ENCODE results near the gene GSAP.

DNA sequence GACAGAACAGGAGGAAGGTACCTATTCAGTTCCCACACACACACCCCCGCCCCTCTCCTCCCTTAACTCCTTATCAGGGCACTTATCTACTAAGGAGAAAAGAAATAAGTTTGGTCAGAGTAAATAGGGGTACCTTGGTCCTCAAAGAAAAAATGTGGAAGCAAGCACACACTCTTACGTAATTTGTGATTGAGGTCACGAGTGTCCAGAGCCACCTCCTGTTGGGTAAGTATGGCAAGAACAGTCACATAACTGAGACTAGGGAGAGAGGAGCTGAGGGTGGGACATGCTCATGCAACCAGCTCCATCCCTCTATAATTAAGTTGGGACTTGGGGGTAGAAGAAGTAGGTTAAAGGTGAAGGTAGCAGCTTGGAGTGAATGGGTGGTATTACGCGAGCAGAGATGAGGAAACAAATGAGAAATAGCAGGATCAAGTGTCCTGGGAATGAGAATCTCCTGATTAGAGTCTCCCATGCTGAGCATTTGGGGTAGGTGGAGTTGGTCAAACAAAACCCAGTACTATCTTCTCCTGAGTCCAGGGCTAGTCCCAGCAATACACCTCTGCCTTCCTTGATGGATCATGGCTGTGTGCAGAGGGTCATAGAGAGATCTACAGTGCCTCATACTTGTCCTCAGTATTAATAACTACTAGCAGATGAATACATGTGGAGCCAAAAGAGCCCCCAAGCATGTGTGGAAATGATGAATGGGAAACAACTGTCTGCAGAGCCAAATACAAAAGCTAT, 77.1 kb downstream of the GSAP start:
- no peak for TF ChIP-seq RAD21 (IDR thresholded peaks at IDR 0.05; ENCODE audit: low read length)
- no peak for TF ChIP-seq TAF1 (IDR thresholded peaks at IDR 0.05; ENCODE audit: borderline replicate concordance, low read depth, low read length)
- TF ChIP-seq CHD2 (IDR thresholded peaks at IDR 0.05; ENCODE audit: low read length, partially characterized antibody): no peak
- TF ChIP-seq EP300 (IDR thresholded peaks at IDR 0.05; ENCODE audit: borderline replicate concordance in 1 of 2, low read depth in 1 of 2, low read length in 1 of 2): no peak
- no peak for TF ChIP-seq FOSL2 (IDR thresholded peaks at IDR 0.05; ENCODE audit: borderline replicate concordance, low read depth)
- TF ChIP-seq CTCF (IDR thresholded peaks at IDR 0.05): no peak
- no peak for TF ChIP-seq EZH2phosphoT487 (IDR thresholded peaks at IDR 0.05; ENCODE audit: borderline replicate concordance, low read depth)
- TF ChIP-seq SIN3A (IDR thresholded peaks at IDR 0.05; ENCODE audit: borderline replicate concordance, low read depth, low read length): no peak
- no peak for TF ChIP-seq MXI1 (IDR thresholded peaks at IDR 0.05; ENCODE audit: low read depth, low read length)
- no peak for TF ChIP-seq RFX5 (IDR thresholded peaks at IDR 0.05; ENCODE audit: low read length)
- TF ChIP-seq TCF12 (IDR thresholded peaks at IDR 0.05): no peak
- TF ChIP-seq POLR2AphosphoS5 (IDR thresholded peaks at IDR 0.05; ENCODE audit: low read depth, low read length): no peak
